Pons (tissue), 1 donor: ENCODE results near the gene TCF7L1.

Experiments used
- DNase-seq: peaks from one replicate; pipeline ENCODE4 v3.0.0-alpha.2; 2016; ENCODE audit warnings: low spot score

Gene TCF7L1

GRCh38 chr2:85255456-85255812 is 122.2 kb downstream of the TCF7L1 start:
- no peak for DNase-seq

GRCh38 chr2:85255813-85256594 is 122.8 kb downstream of the TCF7L1 start:
- no peak for DNase-seq

- DNase-seq: no peak
These were observed 124.3 kb downstream of the TCF7L1 start for GRCh38 chr2:85257359-85257969.

- no peak for DNase-seq
These were observed 124.9 kb downstream of the TCF7L1 start for GRCh38 chr2:85257970-85258605.

GRCh38 chr2:85259101-85259590 is 126.0 kb downstream of the TCF7L1 start:
- DNase-seq: no peak

- DNase-seq: no peak
These were observed 126.7 kb downstream of the TCF7L1 start for GRCh38 chr2:85259879-85260278.

GRCh38 chr2:85263591-85263990 is 130.4 kb downstream of the TCF7L1 start:
- DNase-seq: no peak

- no peak for DNase-seq
These were observed 131.3 kb downstream of the TCF7L1 start for GRCh38 chr2:85264471-85264870.

GRCh38 chr2:85265304-85265703 is 132.1 kb downstream of the TCF7L1 start:
- DNase-seq: no peak

GRCh38 chr2:85266146-85267041 is 133.2 kb downstream of the TCF7L1 start:
- peak; percentile 34 for DNase-seq

- DNase-seq: no peak
These were observed 136.8 kb downstream of the TCF7L1 start for GRCh38 chr2:85269959-85270358.

GRCh38 chr2:85272357-85272756 is 139.2 kb downstream of the TCF7L1 start:
- DNase-seq: no peak

- DNase-seq: no peak
These were observed 140.8 kb downstream of the TCF7L1 start for GRCh38 chr2:85273738-85274731.

- DNase-seq: no peak
These were observed 142.9 kb downstream of the TCF7L1 start for GRCh38 chr2:85275984-85276540.

- DNase-seq: no peak
These were observed 143.5 kb downstream of the TCF7L1 start for GRCh38 chr2:85276571-85277118.

- DNase-seq: no peak
These were observed 144.4 kb downstream of the TCF7L1 start for GRCh38 chr2:85277416-85278158.

- DNase-seq: no peak
These were observed 145.2 kb downstream of the TCF7L1 start for GRCh38 chr2:85278361-85278760.

GRCh38 chr2:85281553-85281952 is 148.4 kb downstream of the TCF7L1 start:
- no peak for DNase-seq

- no peak for DNase-seq
These were observed 149.7 kb downstream of the TCF7L1 start for GRCh38 chr2:85282914-85283313.
